Kidney epithelial cell (primary cell): ENCODE measurements around the gene RNF126. TPM values are rescaled to one million over a fixed set of nuclear protein-coding genes. Genes with fewer than 3 reads are reported as not detected.

Source experiments
- DNase-seq: peaks from one replicate; pipeline ENCODE4 v3.0.0-alpha.2; 2010; ENCODE audit warnings: low read depth
- H3K27me3 ChIP-seq: 2 replicates; pipeline ENCODE4 v1.6.0; 2011; ENCODE audit warnings: low read length; ENCODE audit not compliant: control insufficient read depth, insufficient read depth
- H3K36me3 ChIP-seq: 2 replicates; pipeline ENCODE4 v1.5.1; 2011; ENCODE audit warnings: low read length; ENCODE audit not compliant: control insufficient read depth, insufficient read depth
- H3K4me3 ChIP-seq: 2 replicates; pipeline ENCODE4 v1.5.1; 2011; ENCODE audit warnings: low read depth, mild to moderate bottlenecking, control low read depth, low read length
- CTCF ChIP-seq: IDR thresholded peaks from 2 replicates; pipeline ENCODE4 v1.5.1; 2011; ENCODE audit warnings: mild to moderate bottlenecking, moderate library complexity, low read length, control low read depth, inconsistent platforms; ENCODE audit not compliant: insufficient read depth, poor library complexity, severe bottlenecking
- total RNA-seq: library from RNA; depleted of rRNA; stranded (reverse); fragments of >200 nt; gene quantifications from 2 replicates; pipeline ENCODE4 v1.2.3, GENCODE V29; 2015

Gene RNF126
- total RNA-seq, 1 donor from 2014 or later: 77.6 TPM

DNA sequence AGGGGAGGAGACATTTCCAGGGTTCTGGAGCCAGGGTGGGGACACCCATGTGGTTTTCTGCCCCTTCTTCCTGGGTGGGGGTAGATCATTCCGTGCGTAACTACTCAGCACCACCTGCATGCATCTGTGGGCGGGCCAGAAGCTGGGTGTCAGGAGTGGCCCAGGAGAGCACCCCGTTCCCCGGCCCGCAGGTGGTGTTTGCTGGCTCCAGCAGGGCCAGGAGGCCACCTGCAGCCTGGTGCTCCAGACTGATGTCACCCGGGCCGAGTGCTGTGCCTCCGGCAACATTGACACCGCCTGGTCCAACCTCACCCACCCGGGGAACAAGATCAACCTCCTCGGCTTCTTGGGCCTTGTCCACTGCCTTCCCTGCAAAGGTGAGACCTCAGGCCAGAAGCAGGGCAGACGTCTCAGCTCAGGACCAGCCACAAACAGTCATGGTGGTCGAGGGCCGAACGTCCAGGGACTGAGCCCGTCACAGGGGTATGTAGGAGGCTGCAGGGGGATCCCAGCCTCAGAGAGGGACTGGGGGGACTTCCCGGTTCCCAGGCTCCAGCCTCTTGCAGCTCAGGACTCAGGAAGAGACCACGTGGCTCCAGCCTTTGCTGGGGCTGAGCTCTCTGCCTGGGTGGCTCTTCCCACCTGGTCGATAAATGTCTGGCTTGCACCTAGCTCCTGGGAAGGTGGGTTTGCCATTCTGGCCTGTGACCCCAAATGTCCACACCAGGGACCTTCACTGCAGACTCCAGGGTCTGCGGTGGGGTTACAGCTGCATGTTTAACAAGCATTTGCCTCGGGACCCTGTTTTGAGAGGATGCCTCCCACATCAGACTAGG lies 14.8 kb upstream of the RNF126 start:
- no peaks in the 10 kb centered on the region for H3K27me3 ChIP-seq
- no peak for DNase-seq
- TF ChIP-seq CTCF: no peak
- peaks cover 2% of the 10 kb centered on the region for H3K36me3 ChIP-seq
- peak overlapping the region; percentile 60 for H3K4me3 ChIP-seq

DNA sequence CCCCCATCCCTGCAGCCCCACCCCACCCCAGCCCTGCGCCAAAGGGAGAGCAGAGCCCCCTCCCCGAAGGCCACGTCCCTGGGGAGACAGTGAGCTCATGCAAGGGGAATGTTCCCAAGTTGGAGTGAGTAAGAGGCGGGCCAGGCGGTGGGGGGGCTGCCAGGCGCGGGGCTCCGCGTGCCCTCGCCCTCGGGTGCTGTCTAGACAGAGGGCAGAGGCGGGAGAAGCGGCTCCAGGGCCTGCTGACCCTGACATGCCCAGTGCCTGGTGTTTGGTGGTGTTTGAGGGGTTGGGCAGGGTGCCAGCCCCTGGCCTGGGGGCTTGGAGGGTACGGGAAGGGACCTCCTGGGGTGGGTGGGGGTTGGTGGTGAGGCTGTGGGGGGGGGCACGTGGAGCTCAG lies 14.2 kb upstream of the RNF126 start:
- no peak for TF ChIP-seq CTCF
- peaks cover 2% of the 10 kb centered on the region for H3K36me3 ChIP-seq
- no peaks in the 10 kb centered on the region for H3K27me3 ChIP-seq
- H3K4me3 ChIP-seq: peak overlapping the region; percentile 60
- peak; percentile 64 for DNase-seq

- H3K36me3 ChIP-seq: peaks cover 2% of the 10 kb centered on the region
- H3K27me3 ChIP-seq: no peaks in the 10 kb centered on the region
- TF ChIP-seq CTCF: no peak
- peak within 1 kb of the TSS; percentile 60 for H3K4me3 ChIP-seq
- no peak for DNase-seq
Measured at GRCh38 chr19:676339-677105, 13.5 kb upstream of the RNF126 start, which contains the start of gene FSTL3. Gene FSTL3, plus strand, starts transcription at chr19:676392. Its CDS starts 32 bp downstream, at chr19:676424.

DNA sequence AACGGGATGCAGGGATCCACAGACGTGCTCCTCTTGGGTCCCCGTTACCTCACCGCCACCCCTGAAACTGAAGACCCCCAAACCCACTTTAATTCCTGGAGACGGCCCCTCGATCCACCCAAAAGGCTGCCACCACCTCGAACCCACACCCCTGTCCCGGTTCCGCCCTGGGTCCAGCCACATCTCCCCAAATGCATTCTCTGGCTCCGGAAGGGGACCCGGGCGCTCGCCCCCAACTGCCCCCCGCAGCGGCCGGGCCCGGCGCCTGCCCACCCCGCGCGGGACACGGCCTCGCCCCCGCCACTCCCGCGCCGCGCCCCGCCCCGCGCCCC lies 13.0 kb upstream of the RNF126 start:
- TF ChIP-seq CTCF: no peak
- peak overlapping the region; percentile 60 for H3K4me3 ChIP-seq
- peaks cover 2% of the 10 kb centered on the region for H3K36me3 ChIP-seq
- H3K27me3 ChIP-seq: no peaks in the 10 kb centered on the region
- DNase-seq: no peak

DNA sequence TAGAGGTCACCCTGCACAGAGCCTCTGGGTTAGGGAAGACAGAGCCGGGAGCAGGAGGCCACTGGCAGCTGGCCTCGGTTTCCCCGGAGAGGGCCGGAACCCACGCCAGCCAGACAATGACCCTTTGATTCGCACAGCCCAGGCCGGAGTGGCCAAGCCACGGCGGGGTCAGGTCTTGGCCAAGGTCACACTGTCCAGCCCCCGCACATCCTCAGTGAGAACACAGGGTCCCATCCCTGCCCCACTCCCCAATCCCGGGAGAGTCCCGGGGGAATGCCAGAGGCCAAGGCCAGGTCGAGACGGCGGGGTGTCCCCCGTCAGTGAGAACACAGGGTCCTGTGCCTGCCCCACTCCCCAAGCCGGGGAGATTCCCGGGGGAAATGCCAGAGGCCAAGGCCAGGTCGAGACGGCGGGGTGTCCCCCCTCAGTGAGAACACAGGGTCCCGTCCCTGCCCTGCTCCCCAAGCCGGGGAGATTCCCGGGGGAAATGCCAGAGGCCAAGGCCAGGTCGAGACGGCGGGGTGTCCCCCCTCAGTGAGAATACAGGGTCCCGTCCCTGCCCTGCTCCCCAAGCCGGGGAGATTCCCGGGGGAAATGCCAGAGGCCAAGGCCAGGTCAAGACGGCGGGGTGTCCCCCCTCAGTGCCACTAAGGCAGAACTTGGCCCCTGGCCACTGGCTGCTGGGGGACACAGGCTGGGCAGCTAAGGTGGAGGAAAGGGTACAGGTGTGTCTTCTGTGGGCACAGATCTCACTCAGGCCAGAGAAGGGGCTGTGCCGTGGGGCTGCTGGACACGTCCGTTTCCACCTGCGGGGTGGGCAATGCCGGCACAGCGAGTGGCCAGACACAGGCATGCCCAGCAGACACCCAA lies 11.5 kb upstream of the RNF126 start:
- Histone ChIP-seq H3K27me3 (no peaks in the 10 kb centered on the region), H3K4me3 (no peak overlapping the region), H3K36me3 (peaks cover 2% of the 10 kb centered on the region)
- no peak for TF ChIP-seq CTCF
- no peak for DNase-seq
